ENCODE measurements around the gene HSPH1.

The HSPH1 gene

DNA sequence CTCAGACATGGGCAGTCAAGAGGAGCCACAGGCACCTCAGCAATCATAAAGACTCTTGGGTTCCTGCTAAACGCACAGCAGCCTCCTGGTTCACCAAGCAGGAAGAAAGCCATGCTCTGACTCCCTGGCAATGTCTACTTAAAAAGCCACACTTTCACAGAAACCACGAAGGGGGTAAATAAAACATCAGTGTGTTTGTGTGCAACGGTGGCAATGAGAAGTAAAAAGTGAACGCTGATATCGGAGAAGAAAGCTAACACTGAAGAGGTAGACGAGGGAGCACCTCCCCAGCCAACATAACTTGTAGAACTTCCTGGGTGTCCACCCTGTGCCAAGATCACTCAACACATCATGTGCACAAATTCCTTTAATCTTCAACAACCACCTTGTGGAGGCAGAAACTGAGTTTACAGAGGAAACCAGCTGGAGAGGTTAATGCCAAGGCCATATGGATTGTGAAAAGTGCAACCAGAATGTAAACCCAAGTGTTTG lies 30.2 kb downstream of the HSPH1 start:
- DNase-seq (ENCODE audit: low read depth in 2 of 3, low spot score in 2 of 3), result no peak

DNA sequence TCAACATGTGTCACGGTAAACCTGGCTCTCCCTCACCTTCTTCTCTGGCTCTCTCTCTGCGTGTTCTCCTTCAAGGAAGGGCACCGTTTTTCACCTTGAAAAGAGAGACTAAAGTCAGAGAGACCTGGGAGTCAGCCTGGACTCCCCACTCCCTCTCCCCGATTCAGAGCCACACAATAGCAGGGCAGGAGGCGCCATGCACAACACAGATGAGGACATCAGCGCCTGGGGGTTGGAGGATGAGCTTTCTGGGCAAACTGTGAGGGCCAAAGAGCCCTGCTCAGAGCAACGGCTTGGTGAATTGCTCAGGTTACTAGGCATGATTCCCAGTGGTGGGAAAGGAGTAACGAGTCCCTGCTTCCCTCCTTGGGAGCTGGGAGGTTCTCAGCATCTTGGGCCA lies 32.3 kb downstream of the HSPH1 start:
- DNase-seq (ENCODE audit: low read depth in 2 of 3, low spot score in 2 of 3), result no peak

DNA sequence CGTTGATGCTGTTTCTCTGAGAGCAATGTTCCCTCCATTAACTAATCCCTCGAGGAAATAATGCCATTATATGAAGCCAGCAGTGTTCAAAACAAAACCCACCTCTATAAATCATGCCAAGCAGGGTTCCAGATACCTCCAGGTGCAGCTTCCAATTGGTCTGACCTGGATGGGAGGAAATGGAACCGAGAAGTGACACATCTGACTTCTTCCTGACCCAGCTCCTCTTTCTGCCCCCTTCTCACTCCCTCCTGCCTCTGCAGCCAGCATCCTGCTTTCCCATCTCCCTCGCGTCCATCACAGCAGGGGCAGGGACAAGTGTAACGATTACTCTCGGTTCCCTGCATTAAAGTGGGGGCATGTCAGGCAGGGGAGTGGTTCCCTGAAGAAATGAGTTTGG lies 37.5 kb downstream of the HSPH1 start:
- no peak for DNase-seq (ENCODE audit: low read depth in 2 of 3, low spot score in 2 of 3)

DNA sequence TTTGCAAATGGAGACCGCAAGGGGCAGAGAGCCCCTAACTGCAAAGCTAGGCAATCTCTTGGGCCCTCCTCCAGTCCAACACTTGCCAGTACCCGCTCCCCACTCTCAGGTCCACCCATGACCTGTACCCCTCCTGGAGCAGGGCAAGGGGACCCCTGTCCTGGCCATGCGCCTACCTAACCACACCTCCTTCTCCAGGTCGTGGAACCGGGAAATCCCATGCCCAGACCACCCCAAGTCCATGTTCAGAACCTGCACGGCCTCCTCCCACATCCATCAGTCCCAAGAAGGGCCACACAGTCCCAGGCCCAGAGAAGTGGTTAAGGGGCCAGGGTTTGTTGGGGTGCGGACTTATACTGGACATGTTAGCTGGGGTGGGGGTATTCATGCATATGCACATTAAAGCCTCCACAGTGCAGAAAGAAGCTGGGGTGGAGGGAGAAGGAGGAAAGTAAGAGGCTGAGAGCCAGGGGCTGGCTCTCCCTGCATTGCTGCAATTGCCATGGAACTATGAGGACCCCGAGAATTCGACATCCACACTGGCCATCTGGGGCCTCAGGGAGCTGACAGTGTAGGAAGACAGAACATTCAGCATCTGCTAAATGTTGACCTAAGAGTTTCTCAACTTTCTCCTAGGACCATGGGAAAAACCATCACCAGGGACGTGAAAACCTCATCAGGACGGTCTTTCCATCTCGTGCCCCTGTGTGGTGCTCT lies 39.0 kb downstream of the HSPH1 start:
- DNase-seq (ENCODE audit: low read depth in 2 of 3, low spot score in 2 of 3), result no peak

DNA sequence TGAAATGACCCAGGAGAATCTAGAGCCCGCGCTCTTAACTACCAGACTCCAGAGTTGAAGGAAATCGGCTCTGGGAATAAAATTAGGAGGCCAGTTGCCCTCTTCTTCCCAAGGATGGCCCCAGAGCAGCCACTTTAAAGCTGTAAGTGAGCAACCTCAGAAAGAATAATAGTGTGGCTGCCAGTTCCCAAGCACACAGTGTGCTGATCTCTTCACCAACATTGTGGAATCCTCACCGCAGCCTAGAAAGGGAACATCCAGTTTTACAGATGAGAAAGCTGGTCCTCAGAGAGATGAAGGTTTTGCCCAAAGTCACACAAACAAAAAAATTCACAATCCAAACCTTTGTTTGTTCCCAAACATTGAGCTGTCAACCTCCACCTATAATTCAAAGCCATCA lies 39.6 kb downstream of the HSPH1 start:
- no peak for DNase-seq (ENCODE audit: low read depth in 2 of 3, low spot score in 2 of 3)

DNA sequence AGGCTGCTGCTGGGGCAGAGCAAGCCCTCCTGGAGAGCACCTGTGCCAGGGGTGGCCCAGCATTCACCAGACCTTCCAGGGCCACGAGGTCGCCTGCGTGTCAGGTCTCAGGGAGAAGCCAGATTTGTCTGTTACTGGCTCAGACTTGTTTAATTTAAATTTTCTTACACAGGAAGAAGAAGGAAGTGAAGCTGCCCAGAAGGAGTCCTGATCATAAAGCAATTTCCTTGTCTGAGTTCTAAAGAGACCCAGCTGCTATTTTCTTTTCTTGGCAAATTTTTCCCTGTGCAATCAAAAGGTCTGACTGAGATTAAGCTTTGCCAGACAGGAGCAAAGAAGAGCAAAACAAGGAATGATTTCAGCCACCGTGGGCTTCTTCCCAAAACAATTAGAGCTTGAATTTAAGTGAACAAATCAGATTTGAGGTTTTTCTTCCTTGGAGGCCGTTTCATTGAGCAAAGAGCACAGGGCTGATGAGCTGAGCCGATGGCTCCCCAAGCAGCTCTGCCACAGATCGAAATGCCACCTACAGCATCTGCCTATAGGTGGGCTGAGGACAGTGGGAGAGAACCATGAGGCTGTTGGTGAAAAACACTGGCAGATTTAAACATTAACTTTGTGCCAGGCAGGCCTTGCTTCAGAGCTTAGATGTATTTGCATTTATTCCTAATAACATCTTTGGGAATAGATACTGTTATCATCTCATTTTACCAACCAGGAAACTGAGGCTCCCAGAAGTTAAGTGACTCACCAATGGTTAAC lies 40.1 kb downstream of the HSPH1 start:
- no peak for DNase-seq (ENCODE audit: low read depth in 2 of 3, low spot score in 2 of 3)

DNA sequence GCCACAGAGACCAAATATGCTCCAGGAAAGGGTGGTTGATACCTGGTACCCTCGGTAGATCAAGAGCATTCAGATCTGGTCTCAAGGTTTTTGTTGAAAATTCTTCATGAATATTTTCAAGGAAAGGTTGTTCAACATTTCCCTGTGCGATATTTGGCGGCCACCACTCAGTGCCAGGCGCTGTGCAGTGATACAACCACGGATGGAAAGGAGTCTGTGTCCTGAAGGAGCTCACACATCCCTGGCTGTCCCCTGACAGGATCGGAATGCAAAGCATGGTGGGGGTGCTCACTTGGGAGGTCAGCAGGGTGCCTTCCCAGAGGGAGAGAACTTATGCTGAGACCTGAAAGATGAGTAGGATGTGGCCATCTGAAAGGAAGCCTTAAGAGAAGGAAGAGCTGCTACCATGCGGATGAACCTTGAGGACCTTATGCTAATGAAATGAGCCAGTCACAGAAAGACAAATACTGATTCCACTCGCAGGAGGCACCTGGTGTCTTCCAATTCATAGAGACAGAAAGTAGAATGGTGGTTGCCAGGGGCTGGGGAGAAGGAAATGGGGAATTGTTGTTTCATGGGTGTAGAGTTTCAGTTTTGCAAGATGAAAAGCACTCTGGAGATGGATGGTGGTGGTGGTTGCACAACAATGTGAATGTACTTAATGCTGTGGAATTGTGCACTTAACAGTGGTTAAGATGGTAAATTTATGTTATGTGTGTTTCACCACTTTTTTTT lies 41.6 kb downstream of the HSPH1 start:
- DNase-seq (ENCODE audit: low read depth in 2 of 3, low spot score in 2 of 3), result no peak

DNA sequence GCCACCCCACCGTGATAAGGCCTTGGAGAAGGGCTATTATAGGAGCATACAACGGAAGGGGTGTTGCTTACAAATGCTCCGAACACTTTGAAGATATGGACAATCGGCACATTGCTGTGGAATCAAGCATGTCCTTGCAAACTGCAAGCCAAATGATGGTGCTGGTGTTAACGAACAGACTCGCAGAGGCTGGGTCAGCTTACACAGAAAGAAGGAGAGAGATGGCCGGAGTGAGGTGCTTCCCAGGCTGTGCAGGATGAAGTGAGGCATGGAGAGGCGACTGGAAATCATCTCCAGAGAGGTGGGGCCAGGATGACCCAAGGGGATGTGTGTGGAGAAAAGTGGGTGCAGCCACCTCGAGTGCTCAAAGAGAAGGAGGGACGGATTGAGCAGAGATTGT lies 42.2 kb downstream of the HSPH1 start:
- no peak for DNase-seq (ENCODE audit: low read depth in 2 of 3, low spot score in 2 of 3)

DNA sequence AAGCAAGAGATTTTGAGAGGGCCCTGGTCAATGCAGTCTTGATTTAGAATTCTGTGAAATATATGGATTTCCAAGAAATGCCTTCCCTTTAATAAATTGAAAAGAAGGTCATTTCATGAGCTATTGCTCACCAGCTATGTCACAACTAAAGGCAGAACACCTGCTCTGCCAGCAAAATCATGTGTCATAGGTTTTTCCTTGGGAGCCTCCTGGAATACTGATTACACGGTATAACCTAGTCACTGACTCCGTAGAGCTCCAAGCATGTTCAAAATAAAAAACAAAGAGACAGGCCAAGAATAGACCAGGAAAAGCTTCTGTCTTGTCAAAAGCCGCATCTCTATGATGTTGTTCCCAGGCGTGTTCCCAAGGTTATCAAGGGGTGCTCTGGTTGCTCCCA lies 45.5 kb downstream of the HSPH1 start:
- no peak for DNase-seq (ENCODE audit: low read depth in 2 of 3, low spot score in 2 of 3)

DNA sequence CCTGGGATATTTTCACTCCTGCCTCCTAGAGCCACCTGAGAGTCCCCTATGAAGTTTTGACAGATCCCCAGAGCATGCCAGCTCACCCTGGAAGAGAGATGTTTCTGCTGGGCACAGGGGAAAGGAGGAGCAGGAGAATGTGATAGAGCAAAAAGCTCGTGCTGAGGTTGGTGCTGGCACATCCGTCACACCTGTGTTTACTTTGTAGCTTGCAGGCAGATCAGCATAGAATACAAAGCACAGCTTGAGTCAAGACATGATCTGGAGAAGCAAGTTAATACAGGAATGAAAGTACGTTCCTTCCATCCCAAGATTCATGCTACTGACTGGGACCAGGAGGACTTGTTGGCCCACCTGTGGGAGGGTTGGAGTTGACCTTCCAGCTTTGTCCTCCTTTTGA lies 46.1 kb downstream of the HSPH1 start:
- no peak for DNase-seq (ENCODE audit: low read depth in 2 of 3, low spot score in 2 of 3)

DNA sequence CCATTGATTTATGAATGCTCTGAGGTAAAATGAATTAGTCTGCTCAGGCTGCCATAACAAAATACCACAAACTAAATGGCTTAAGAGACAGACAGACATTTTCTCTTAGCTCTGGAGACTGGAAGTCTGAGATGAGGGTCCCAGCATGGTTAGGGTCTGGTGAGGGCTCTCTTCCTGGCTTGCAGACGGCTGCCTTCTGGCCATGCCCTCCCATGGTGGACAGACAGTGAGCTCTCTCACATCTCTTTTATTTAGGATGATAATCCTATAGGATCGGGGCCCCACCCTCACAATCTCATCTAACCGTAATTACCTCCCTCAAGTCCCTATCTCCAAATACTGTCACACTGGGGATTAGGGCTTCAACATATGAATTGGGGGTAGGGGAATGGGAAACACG lies 47.1 kb downstream of the HSPH1 start:
- DNase-seq (ENCODE audit: low read depth in 2 of 3, low spot score in 2 of 3), result no peak

DNA sequence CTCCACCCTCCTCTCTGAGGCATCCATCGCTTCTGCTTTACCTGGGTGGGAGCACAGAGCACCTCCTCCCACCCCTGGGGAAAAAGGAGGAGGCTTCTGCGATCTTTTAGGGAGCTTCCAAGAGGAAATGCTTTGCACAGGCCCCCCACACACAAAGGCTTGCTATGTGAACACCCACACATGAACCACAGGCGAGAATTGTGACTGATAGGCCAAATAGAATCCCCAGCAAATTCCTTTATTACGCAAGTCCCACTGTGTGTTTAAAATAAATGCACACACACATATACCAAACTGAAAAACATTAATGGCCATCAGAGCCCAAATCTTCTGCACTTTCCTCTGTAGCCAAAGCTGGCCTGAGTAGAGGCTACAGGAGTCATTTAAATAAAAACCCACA lies 50.6 kb downstream of the HSPH1 start:
- DNase-seq (ENCODE audit: low read depth in 2 of 3, low spot score in 2 of 3), result no peak

DNA sequence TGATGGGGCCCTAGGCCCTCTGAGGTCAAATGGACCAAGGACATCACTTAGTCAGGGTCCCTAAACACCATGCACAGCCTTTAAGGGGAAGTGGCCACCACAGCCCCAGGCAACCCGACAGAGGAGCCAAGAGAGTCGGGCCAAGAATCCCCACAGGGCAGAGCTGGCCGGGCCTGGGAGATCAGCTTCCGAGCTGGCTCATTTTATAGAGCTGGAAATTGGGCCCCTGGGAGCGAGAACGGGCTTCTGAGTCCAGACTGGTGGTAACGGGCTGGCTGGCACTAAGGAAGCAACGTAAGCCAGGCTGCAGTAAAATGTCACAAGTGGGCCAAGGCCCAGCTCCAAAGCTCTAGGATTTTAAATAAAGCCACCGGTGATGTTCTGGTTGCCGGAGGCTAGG lies 51.1 kb downstream of the HSPH1 start:
- DNase-seq (ENCODE audit: low read depth in 2 of 3, low spot score in 2 of 3), result no peak

DNA sequence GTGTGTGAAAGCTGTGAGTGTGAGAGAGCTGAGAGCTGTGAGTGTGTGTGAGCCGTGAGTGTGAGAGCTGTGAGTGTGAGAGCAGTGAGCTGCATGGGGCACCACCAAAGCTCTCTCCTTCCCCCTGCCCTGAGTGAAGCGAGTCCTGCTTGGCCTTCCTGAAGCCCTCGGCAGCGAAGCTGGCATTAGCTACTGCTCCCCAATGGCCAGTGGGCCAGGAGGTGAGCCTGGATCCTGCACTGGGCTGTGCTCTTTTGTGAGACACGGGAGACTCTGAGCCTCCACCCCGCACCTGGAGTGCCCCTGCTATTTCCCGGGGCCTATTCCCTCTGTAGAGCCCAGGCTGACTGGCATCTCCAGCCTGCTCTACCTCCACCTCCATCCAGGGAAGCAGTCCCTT lies 51.5 kb downstream of the HSPH1 start:
- DNase-seq (ENCODE audit: low read depth in 2 of 3, low spot score in 2 of 3), result no peak

DNA sequence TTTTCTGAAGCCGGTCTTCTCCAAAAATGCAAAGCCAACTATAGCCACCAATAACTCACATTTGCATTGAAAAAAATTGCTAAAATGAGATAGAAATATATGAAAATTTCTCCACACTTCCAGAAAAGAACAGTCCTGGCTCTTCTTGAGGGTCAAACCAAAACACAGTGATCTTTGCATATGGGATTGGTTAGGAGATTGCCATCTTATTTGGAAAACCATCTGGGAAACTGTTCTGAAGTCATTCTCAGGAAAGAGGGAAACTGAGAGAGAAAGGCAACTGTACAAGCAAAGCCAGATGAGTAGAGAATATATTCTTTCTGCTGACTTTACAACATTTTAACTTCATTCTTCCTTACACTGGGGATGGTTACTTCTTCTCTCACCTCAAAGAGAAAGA lies 54.6 kb downstream of the HSPH1 start:
- DNase-seq (ENCODE audit: low read depth in 2 of 3, low spot score in 2 of 3), result no peak

DNA sequence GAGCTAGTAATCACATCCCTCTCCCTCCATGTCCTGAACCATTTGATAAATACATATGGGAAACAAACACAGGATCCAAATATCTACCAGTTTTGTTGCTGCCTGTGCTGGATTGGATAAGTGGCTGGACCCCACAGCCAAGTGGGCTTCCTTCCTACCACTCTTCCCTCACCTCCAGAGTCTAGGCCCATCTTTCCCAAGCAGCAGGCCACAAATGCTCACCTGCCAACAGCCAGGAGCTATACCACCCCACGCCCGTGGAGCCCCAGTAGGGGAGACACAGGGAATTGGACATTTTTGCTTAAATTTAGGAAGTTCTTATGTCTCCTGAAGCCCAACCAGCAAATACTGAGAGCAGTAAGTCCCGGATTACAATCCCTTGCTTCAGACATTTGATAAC lies 55.8 kb downstream of the HSPH1 start:
- DNase-seq (ENCODE audit: low read depth in 2 of 3, low spot score in 2 of 3), result no peak

DNA sequence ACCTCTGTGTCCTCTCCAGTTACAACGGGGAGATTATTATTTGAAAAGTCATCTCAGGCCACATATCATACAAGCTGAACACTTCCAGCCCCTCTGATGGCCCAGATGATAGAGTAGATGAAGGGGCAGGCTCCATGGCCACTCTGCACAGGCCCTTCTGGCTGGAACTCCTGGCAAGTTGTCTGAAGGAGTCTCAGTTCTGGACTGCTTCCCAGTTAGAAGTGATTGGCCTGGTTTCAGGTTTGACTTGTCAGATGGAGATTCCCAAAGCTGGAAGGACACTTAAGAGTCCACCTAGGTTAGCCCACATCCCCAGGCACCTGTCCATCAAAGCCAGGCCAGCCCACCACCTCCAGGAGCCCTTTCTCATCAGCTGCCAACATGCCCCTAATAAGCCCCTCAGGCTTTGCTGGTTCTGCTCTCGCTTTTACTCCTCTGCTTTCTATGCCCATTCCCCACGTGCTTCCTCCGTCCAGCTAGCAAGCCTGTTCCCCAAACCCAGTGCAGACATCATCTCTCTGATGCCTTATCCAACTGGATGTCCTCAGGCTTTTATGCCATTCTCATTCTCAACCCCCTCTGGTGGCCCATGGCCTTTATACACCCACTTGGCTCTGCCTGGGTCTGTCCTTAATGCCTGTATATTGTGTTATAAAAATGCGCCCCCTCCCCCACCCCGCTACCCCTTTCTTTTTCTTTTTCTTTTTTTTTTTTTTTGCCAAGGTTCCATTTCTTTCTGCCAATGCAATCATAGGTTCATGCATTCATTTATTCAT lies 56.5 kb downstream of the HSPH1 start:
- no peak for DNase-seq (ENCODE audit: low read depth in 2 of 3, low spot score in 2 of 3)

DNA sequence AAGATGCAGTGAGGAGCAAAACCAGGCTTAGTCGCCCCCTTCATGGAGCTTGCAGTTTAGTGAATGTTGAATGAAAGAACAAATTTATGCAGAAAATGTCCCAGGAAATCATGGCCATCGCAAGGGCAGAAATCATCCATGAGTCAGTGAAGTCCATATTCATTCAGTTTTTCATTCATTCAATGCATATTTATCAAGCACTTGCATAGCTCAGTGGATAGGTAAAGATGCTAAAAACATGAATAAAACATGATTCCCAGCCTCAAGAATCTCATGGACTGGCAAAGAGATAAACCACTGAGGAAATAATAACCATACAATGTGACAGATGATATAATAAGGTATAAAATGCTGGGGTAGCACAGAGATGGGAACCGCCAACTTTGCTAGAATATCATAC lies 58.8 kb downstream of the HSPH1 start:
- no peak for DNase-seq (ENCODE audit: low read depth in 2 of 3, low spot score in 2 of 3)

DNA sequence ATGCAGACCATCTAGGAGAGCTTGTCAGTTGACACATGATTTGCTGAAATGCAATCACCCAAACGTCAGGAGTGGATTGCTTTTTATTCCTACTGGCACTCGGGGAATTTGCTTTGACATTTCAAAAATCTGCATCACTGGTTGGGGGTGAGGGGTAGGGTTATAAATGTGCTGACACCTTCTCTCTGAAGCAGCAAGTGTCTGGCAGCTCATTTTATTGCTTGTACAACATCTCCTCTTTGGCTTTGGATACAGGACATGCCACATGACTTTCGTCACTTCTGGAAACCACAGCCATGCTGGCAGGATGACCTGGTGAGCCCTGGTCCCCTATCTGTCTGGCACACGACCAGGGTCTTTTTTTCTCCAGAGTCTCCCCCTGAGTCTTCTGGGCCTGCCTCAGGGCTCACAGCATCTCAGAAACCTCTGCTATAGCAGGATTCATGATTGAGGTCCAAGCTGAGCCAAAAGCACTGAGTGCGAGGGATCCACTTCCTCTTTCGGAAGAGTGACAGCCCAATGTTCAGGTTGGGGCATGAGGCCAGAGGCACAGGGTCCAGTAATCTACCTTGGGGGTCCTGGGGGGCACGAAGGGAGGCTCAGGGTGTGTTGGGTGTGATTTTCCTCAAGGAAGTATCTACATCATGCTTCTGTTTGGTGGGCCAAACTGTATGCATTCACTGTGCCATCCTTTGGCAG lies 60.1 kb downstream of the HSPH1 start:
- DNase-seq (ENCODE audit: low read depth in 2 of 3, low spot score in 2 of 3), result no peak

DNA sequence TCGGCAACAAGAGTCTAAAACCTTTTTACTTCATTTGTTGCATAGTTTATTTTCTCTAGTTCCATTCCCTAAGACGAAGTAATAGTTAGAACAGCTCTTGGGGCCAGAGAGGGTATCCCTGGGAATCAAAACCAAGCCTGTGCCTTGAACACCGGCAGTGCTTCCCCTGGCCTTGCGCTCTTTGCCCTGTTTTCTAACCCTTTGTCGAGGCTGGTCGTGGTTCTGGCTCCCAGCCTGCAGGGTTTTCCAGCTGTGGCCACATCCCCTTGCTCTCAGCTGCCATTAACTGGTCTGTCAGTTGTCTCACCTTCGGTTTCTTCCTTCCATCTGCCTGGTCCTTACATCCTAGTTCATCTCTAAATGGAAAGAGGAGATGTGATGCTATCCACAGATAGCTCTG lies 61.0 kb downstream of the HSPH1 start:
- no peak for DNase-seq (ENCODE audit: low read depth in 2 of 3, low spot score in 2 of 3)

Data from activated CD8-positive, alpha-beta memory T cell treated with anti-CD3 and anti-CD28 coated beads for 48 hours (primary cell).